Measurements from ENCODE around the gene EIF5AL1.

DNA sequence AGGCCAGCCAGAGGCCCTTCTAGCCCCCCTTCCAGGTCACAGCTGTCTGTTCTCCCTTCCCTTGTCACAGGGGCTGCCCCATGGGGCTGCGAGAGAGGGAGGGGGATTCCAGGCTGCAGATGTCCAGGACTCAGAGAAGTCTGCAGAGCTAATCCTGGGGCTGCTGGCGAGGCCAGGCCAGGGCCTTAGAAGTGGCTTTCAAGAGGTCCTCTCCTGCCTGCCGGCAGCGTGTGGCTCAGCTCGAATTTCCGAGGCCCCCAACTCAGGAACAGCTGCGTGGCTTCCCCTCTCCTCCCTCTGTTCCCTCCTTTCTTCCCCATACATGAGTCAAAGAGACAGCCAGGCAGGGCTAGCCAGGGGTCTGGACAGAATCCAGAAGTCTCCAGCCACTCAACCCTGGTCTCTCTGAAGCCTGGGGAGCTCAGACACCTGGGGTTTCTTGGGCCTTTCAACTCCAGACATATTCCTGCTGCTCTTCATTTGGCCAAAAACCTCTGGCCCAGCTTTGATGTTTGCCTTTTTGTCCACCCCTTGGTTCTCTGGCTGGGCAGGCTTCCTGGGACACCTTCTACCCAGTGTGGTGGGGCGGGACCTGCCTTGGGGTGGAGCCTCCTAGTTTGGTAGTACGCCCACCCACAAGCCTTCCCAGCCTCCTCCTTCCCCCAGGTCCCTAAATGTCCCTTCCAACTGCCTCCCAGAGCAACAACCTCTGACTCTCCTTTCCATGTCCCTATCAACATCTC is 21.8 kb upstream of the EIF5AL1 start:
- TF ChIP-seq POLR2A (IDR thresholded peaks at IDR 0.05) = no peak
- TF ChIP-seq, protein P1, sequence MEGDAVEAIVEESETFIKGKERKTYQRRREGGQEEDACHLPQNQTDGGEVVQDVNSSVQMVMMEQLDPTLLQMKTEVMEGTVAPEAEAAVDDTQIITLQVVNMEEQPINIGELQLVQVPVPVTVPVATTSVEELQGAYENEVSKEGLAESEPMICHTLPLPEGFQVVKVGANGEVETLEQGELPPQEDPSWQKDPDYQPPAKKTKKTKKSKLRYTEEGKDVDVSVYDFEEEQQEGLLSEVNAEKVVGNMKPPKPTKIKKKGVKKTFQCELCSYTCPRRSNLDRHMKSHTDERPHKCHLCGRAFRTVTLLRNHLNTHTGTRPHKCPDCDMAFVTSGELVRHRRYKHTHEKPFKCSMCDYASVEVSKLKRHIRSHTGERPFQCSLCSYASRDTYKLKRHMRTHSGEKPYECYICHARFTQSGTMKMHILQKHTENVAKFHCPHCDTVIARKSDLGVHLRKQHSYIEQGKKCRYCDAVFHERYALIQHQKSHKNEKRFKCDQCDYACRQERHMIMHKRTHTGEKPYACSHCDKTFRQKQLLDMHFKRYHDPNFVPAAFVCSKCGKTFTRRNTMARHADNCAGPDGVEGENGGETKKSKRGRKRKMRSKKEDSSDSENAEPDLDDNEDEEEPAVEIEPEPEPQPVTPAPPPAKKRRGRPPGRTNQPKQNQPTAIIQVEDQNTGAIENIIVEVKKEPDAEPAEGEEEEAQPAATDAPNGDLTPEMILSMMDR (IDR thresholded peaks at IDR 0.05) = no peak
